ENCODE data around the gene CUX1.

GRCh38 chr7:102173669-102174068 is 356.2 kb downstream of the CUX1 start:
- TF ChIP-seq CSRNP3 (CRISPR knock-in tag; IDR thresholded peaks at IDR 0.05) (no peak), PATZ1 (CRISPR knock-in tag; IDR thresholded peaks at IDR 0.05; ENCODE audit: borderline replicate concordance) (no peak), POU6F1 (CRISPR knock-in tag; IDR thresholded peaks at IDR 0.05; ENCODE audit: borderline replicate concordance, low read depth) (no peak), ARNTL (CRISPR knock-in tag; IDR thresholded peaks at IDR 0.05; ENCODE audit: borderline replicate concordance, low read depth) (no peak)

Data from SK-N-SH treated with all-trans-retinoic acid at 6 μM for 48 hours (cell line).